ENCODE results near the gene RCSD1.

GRCh38 chr1:167584581-167584980 is 45.5 kb upstream of the RCSD1 start:
- no peak for TF ChIP-seq POLR2A (IDR thresholded peaks at IDR 0.05)
- no peak for TF ChIP-seq CTCF (IDR thresholded peaks at IDR 0.05)
